Gastrocnemius medialis (tissue), 4 donors: Measurements from ENCODE around the gene INPP4A.

Experiments
- POLR2A ChIP-seq, 2 donors: fragments of 450-650 bp; IDR thresholded peaks; one replicate each; pipeline ENCODE4 v1.6.1; 2017; ENCODE audit warnings: antibody characterized with exemption in 2 of 2, mild to moderate bottlenecking in 2 of 2, moderate library complexity in 2 of 2
- TF ChIP-seq, protein P1 (sequence below), 5 experiments: fragments of 450-650 bp in 3 of 5; fragments of 200-600 bp in 2 of 5; sonication (generic) in 2 of 5; IDR thresholded peaks in 4 of 5; conservative IDR thresholded peaks in 1 of 5; 1 replicate in 4 of 5; 2 replicates in 1 of 5; pipeline ENCODE4 v1.5.1; 2016 to 2019; ENCODE audit warnings: antibody characterized with exemption in 5 of 5, mild to moderate bottlenecking in 3 of 5, moderate library complexity in 3 of 5

DNA sequence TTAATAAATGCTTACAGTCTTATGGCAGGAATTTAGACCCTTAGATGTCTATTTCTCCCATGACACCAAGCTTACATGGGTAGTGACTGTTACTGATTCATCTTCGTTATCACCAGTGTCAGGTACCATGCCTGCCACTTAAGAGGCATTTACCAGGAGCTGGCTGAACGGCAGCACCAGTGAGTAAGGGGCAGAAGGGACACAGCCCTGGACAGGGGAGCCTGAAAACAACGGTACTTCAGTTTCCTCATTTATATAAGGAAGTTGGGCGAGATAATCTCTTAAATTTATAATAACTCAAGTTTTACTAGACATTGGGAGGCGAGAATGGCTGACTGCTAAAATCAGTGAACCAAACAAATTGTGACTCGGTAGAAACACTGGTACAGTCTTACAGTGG is 162.4 kb downstream of the INPP4A start:
- TF ChIP-seq, protein P1, sequence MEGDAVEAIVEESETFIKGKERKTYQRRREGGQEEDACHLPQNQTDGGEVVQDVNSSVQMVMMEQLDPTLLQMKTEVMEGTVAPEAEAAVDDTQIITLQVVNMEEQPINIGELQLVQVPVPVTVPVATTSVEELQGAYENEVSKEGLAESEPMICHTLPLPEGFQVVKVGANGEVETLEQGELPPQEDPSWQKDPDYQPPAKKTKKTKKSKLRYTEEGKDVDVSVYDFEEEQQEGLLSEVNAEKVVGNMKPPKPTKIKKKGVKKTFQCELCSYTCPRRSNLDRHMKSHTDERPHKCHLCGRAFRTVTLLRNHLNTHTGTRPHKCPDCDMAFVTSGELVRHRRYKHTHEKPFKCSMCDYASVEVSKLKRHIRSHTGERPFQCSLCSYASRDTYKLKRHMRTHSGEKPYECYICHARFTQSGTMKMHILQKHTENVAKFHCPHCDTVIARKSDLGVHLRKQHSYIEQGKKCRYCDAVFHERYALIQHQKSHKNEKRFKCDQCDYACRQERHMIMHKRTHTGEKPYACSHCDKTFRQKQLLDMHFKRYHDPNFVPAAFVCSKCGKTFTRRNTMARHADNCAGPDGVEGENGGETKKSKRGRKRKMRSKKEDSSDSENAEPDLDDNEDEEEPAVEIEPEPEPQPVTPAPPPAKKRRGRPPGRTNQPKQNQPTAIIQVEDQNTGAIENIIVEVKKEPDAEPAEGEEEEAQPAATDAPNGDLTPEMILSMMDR (IDR thresholded peaks at IDR 0.05 in 4 of 5, conservative IDR thresholded peaks at IDR 0.05 in 1 of 5): no peak
- TF ChIP-seq POLR2A (IDR thresholded peaks at IDR 0.05): no peak
